Gastrocnemius medialis (tissue), 4 donors: ENCODE results near the gene COPRS. TPM values are rescaled to one million over a fixed set of nuclear protein-coding genes. Genes with fewer than 3 reads are reported as not detected.

Experiments used
- ATAC-seq, 2 donors: fragments of 150-250 bp; one replicate each; pipeline ENCODE4 v1.9.1; 2016
- DNase-seq, 2 donors: peaks; one replicate each; pipeline ENCODE4 v3.0.0-alpha.2; 2019
- H3K27ac ChIP-seq, 4 donors: fragments of 200-600 bp; sonication (generic); 1 replicate in 1 of 4; 2 replicates in 3 of 4; pipeline ENCODE4 v1.5.1; 2016 to 2018; ENCODE audit warnings: mild to moderate bottlenecking in 2 of 4, moderate library complexity in 1 of 4
- H3K27me3 ChIP-seq, 3 donors: fragments of 200-600 bp; sonication (generic) in 2 of 3; 1 replicate in 1 of 3; 2 replicates in 2 of 3; pipeline versions ENCODE4 v1.5.1 to v1.6.0; 2016 to 2019; ENCODE audit warnings: mild to moderate bottlenecking in 1 of 3, moderate library complexity in 1 of 3
- H3K36me3 ChIP-seq, 2 donors: fragments of 200-600 bp; sonication (generic) in 1 of 2; one replicate each; pipeline ENCODE4 v1.5.1; 2017 to 2018
- H3K4me1 ChIP-seq, 2 donors: fragments of 200-600 bp; sonication (generic) in 1 of 2; one replicate each; pipeline ENCODE4 v1.5.1; 2016 to 2017; ENCODE audit warnings: mild to moderate bottlenecking in 2 of 2
- H3K4me3 ChIP-seq, 4 donors: fragments of 200-600 bp; sonication (generic) in 3 of 4; 1 replicate in 1 of 4; 2 replicates in 3 of 4; pipeline ENCODE4 v1.5.1; 2016 to 2019; ENCODE audit warnings: mild to moderate bottlenecking in 2 of 4
- H3K9me3 ChIP-seq, 3 donors: fragments of 200-600 bp; sonication (generic) in 2 of 3; 1 replicate in 1 of 3; 2 replicates in 2 of 3; pipeline ENCODE4 v1.5.1; 2016 to 2019
- POLR2A ChIP-seq, 2 donors: fragments of 450-650 bp; IDR thresholded peaks; one replicate each; pipeline ENCODE4 v1.6.1; 2017; ENCODE audit warnings: antibody characterized with exemption in 2 of 2, mild to moderate bottlenecking in 2 of 2, moderate library complexity in 2 of 2
- in situ Hi-C, 4 donors: fragments of 200-750 bp; cut with MboI; loops; one replicate each; pipeline versions ENCODE4 v1.15.0 to v1.8.0; 2017; ENCODE audit warnings: low sequenced_read_pairs in 4 of 4
- intact Hi-C: fragments of 100-400 bp; cut with DNase I; formaldehyde crosslinking; loops from one replicate; pipeline ENCODE4 v1.15.1; 2023; ENCODE audit warnings: low total_unique reads
- total RNA-seq, 4 donors: library from RNA; depleted of rRNA; stranded (reverse); fragments of >200 nt; gene quantifications; one replicate each; pipeline versions ENCODE4 v1.1.0 to v1.2.3, GENCODE V29; 2016
- TF ChIP-seq, protein P1 (sequence below), 5 experiments: fragments of 450-650 bp in 3 of 5; fragments of 200-600 bp in 2 of 5; sonication (generic) in 2 of 5; IDR thresholded peaks in 4 of 5; conservative IDR thresholded peaks in 1 of 5; 1 replicate in 4 of 5; 2 replicates in 1 of 5; pipeline ENCODE4 v1.5.1; 2016 to 2019; ENCODE audit warnings: antibody characterized with exemption in 5 of 5, mild to moderate bottlenecking in 3 of 5, moderate library complexity in 3 of 5

Gene COPRS
- total RNA-seq, 4 donors from 2014 or later: 43.8 to 73.9 (median 61.6) TPM

DNA sequence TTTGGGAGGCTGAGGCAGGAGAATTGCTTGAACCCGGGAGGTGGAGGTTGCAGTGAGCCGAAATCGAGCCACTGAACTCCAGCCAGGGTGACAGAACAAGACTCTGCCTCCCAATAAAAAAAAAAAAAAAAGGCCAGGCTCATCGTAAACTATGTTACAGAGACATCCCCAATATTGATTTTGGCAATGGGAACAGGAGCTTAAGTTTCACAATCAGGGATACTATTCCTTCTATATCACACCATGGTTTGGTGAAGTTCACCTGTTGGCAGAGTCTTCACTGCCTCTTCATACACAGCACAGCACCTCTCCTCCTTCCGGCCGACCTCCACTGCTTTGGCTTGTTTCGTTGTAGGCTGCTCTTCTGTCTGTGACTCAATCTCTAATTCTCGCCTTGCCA lies 21.3 kb upstream of the COPRS start:
- H3K27ac ChIP-seq: no peak overlapping the region
- H3K27me3 ChIP-seq: no peaks in the 10 kb centered on the region
- ATAC-seq: no peak
- no peaks in the 10 kb centered on the region for H3K4me1 ChIP-seq
- in situ Hi-C loops: loop anchor here in 1 of 4 donors (25.0 kb wide), 1 partner anchor 482 kb away; the partner anchor contains the start of gene ZNF207
- intact Hi-C loops: no loop called here
- H3K9me3 ChIP-seq: no peaks in the 10 kb centered on the region
- peaks cover 8 to 98% of the 10 kb centered on the region in 2 donors for H3K36me3 ChIP-seq
- DNase-seq: no peak
- TF ChIP-seq POLR2A (IDR thresholded peaks at IDR 0.05): no peak
- TF ChIP-seq, protein P1, sequence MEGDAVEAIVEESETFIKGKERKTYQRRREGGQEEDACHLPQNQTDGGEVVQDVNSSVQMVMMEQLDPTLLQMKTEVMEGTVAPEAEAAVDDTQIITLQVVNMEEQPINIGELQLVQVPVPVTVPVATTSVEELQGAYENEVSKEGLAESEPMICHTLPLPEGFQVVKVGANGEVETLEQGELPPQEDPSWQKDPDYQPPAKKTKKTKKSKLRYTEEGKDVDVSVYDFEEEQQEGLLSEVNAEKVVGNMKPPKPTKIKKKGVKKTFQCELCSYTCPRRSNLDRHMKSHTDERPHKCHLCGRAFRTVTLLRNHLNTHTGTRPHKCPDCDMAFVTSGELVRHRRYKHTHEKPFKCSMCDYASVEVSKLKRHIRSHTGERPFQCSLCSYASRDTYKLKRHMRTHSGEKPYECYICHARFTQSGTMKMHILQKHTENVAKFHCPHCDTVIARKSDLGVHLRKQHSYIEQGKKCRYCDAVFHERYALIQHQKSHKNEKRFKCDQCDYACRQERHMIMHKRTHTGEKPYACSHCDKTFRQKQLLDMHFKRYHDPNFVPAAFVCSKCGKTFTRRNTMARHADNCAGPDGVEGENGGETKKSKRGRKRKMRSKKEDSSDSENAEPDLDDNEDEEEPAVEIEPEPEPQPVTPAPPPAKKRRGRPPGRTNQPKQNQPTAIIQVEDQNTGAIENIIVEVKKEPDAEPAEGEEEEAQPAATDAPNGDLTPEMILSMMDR (IDR thresholded peaks at IDR 0.05 in 4 of 5, conservative IDR thresholded peaks at IDR 0.05 in 1 of 5): no peak
- H3K4me3 ChIP-seq: no peak overlapping the region

DNA sequence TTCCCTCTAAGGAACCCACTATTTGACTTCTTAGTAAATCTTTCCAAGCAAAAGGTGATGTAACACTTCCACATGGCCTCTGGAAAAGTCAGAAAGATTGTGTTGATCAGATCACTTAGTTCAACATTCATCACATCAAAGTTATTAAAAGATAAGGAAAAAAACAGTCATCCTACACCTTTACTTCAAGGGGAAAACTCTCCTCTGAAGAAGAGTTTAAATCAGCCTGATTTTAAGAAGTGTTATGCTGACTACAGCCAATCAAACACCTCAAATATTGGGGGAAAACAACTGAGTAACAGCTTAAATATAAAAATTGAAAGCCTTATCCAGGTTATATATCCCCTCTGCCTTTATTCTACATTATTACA lies 19.6 kb upstream of the COPRS start:
- intact Hi-C loops (no loop called here), in situ Hi-C loops (loop anchor here in 1 of 4 donors (25.0 kb wide), 1 partner anchor 484 kb away; the partner anchor contains the start of gene ZNF207)
- Histone ChIP-seq H3K4me3 (no peak overlapping the region), H3K9me3 (no peaks in the 10 kb centered on the region), H3K36me3 (peaks cover 3 to 98% of the 10 kb centered on the region in 2 donors), H3K27ac (no peak overlapping the region), H3K27me3 (no peaks in the 10 kb centered on the region), H3K4me1 (no peaks in the 10 kb centered on the region)
- no peak for DNase-seq
- ATAC-seq: no peak
- no peak for TF ChIP-seq POLR2A (IDR thresholded peaks at IDR 0.05)
- TF ChIP-seq, protein P1 (IDR thresholded peaks at IDR 0.05 in 4 of 5, conservative IDR thresholded peaks at IDR 0.05 in 1 of 5): no peak

DNA sequence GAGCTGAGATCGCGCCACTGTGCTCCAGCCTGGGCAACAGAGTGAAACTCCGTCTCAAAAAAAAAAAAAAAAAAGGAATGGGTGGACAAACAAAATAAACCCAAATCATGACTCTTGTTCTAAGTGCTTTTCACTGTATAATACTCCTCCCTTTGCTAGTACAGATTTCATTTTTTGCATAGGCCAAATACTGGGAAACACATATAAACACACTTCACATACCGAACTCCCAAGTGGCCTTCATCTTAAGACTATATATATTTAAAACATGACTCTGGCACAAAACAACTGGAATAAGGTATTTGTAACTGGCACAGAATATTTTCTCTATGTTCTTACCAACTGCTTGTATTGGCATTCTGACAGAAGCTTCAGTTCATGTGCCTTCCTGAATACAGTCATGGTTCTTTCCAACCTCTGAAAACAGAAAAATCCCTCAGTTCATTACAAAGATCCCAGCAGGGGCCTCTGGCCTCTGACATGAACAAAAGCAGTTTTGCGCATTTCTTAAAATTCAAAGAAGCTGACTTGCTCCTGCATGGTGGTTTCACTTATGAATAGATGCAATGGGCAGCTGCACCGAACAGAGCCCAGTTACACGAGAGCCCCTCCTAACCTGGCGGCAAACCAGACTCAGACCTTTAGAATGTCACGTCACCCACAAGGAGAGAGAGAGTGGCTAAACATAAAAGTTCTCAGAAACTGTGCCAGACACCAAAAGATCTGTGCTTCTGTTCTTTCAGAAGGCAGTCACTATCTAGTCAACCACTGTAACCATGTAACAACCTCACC lies 19.1 kb upstream of the COPRS start:
- Histone ChIP-seq H3K27me3 (no peaks in the 10 kb centered on the region), H3K4me1 (no peaks in the 10 kb centered on the region), H3K36me3 (peaks cover 4 to 98% of the 10 kb centered on the region in 2 donors), H3K4me3 (no peak overlapping the region), H3K9me3 (no peaks in the 10 kb centered on the region), H3K27ac (no peak overlapping the region)
- TF ChIP-seq POLR2A (IDR thresholded peaks at IDR 0.05): no peak
- TF ChIP-seq, protein P1 (IDR thresholded peaks at IDR 0.05 in 4 of 5, conservative IDR thresholded peaks at IDR 0.05 in 1 of 5): no peak
- ATAC-seq (no peak), DNase-seq (no peak)
- intact Hi-C loops (no loop called here), in situ Hi-C loops (loop anchor here in 1 of 4 donors (25.0 kb wide), 1 partner anchor 484 kb away; the partner anchor contains the start of gene ZNF207)

DNA sequence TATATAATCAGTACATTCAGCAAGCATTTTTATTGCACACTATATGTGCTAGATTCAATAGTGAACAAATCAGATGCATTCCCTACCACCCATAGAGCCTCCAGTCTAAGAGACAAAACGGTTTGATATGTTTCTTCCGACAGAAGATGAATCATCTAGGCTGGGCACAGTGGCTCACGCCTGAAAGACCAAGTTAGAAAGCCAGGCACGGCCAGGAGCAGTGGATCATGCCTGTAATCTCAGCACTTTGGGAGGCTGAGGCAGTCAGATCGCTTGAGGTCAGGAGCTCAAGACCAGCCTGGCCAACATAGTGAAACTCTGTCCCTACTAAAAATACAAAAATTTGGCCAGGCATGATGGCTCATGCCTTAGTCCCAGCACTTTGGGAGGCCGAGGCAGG lies 18.3 kb upstream of the COPRS start:
- Histone ChIP-seq H3K36me3 (peaks cover 5 to 98% of the 10 kb centered on the region in 2 donors), H3K27ac (no peak overlapping the region), H3K27me3 (no peaks in the 10 kb centered on the region), H3K4me1 (no peaks in the 10 kb centered on the region), H3K4me3 (no peak overlapping the region), H3K9me3 (no peaks in the 10 kb centered on the region)
- TF ChIP-seq, protein P1 (IDR thresholded peaks at IDR 0.05 in 4 of 5, conservative IDR thresholded peaks at IDR 0.05 in 1 of 5): no peak
- no peak for TF ChIP-seq POLR2A (IDR thresholded peaks at IDR 0.05)
- DNase-seq: no peak
- ATAC-seq: no peak
- in situ Hi-C loops: loop anchor here in 1 of 4 donors (25.0 kb wide), 1 partner anchor 485 kb away; the partner anchor contains the start of gene ZNF207
- intact Hi-C loops: no loop called here
